Skeletal muscle tissue (tissue), 4 donors: ENCODE measurements around the gene ERCC2. TPM values are rescaled to one million over a fixed set of nuclear protein-coding genes. Genes with fewer than 3 reads are reported as not detected.

Experiments
- H3K27ac ChIP-seq: one replicate; pipeline ENCODE4 v1.7.0; 2013; ENCODE audit warnings: mild to moderate bottlenecking, low read depth, low read length, inconsistent platforms
- H3K27me3 ChIP-seq, 3 donors: one replicate each; pipeline ENCODE4 v1.7.0; 2013; ENCODE audit warnings: low read length in 3 of 3; ENCODE audit not compliant: control insufficient read depth in 3 of 3, insufficient read depth in 3 of 3
- H3K36me3 ChIP-seq, 3 donors: one replicate each; pipeline ENCODE4 v1.7.0; 2013; ENCODE audit warnings: low read length in 3 of 3; ENCODE audit not compliant: control insufficient read depth in 3 of 3, insufficient read depth in 3 of 3
- H3K4me1 ChIP-seq, 3 donors: one replicate each; pipeline ENCODE4 v1.7.0; 2013; ENCODE audit warnings: low read length in 3 of 3, mild to moderate bottlenecking in 3 of 3; ENCODE audit not compliant: control insufficient read depth in 3 of 3, insufficient read depth in 3 of 3
- H3K4me3 ChIP-seq, 3 donors: one replicate each; pipeline ENCODE4 v1.7.0; 2013; ENCODE audit warnings: low read length in 3 of 3
- H3K9ac ChIP-seq, 3 donors: one replicate each; pipeline ENCODE4 v1.7.0; 2013; ENCODE audit warnings: low read length in 3 of 3, mild to moderate bottlenecking in 3 of 3, moderate library complexity in 2 of 3, low read depth in 1 of 3
- H3K9me3 ChIP-seq, 3 donors: one replicate each; pipeline ENCODE4 v1.7.0; 2013; ENCODE audit warnings: low read length in 3 of 3; ENCODE audit not compliant: control insufficient read depth in 3 of 3
- total RNA-seq: library from RNA; depleted of rRNA; stranded (reverse); fragments of >200 nt; gene quantifications from one replicate; pipeline ENCODE4 v1.2.3, GENCODE V29; 2014
- donor health status: Osteomylitis.

The ERCC2 gene
- total RNA-seq, 1 donor from 2014 or later = 7.3 TPM

DNA sequence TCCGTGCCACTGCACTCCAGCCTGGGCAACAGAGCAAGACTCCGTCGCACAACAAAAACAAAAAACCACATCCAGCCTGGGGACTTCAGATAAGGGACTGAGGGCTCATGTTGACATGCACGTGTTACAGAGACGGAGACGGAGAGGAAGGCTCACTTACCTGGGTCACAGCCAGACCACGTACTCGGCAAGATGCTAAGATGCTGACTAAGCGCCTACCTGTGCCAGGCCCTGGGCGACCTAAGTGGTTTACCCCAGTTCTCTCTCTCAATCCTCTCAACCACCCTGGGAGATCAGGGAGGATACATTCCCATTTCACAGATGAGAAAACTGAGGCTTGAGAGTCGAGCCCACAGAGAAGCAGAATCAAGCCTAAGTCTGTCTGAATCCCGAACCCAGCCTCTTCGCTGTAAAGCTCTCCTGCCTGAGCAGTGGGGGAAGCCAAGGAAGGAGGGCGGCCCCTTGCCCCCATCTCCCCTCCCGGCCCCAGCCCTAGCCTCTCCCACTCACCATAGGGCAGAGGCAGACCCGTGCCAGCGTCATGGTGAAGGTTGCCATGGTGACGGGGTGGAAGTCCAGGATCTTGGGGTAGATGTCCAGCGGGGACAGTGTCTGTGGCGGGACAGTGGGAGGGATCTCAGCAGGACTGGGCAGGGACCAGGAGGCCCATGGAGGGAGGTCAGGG lies 13.5 kb downstream of the ERCC2 start:
- H3K36me3 ChIP-seq = peaks cover 31 to 42% (median 31%) of the 10 kb centered on the region in 3 donors
- H3K9me3 ChIP-seq = no peaks in the 10 kb centered on the region
- no peaks in the 10 kb centered on the region for H3K27me3 ChIP-seq
- H3K4me3 ChIP-seq = no peak overlapping the region
- H3K4me1 ChIP-seq = no peaks in the 10 kb centered on the region
- H3K27ac ChIP-seq = no peak overlapping the region
- H3K9ac ChIP-seq = no peak overlapping the region

DNA sequence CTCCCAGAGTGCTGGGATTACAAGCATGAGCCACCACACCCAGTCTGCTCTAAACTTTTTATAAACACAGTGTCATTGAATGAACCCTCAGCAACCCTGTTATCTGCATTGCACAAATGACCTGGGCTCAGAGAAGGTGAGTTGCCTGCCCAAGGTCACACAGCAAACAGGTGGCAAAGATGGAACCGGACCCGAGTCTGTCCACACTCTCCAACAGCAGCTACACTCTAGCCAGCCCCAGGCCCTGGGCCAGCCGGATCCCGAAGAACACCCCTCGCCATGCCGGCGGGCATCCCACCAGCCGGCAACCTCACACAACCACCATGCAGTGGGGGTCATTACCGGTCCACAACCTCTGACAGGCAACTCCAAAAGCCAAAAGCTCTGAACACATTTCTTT lies 14.5 kb downstream of the ERCC2 start:
- no peaks in the 10 kb centered on the region for H3K4me1 ChIP-seq
- no peak overlapping the region for H3K27ac ChIP-seq
- H3K36me3 ChIP-seq = peaks cover 29 to 44% (median 31%) of the 10 kb centered on the region in 3 donors
- no peak overlapping the region for H3K9ac ChIP-seq
- no peaks in the 10 kb centered on the region for H3K9me3 ChIP-seq
- no peak overlapping the region for H3K4me3 ChIP-seq
- no peaks in the 10 kb centered on the region for H3K27me3 ChIP-seq

DNA sequence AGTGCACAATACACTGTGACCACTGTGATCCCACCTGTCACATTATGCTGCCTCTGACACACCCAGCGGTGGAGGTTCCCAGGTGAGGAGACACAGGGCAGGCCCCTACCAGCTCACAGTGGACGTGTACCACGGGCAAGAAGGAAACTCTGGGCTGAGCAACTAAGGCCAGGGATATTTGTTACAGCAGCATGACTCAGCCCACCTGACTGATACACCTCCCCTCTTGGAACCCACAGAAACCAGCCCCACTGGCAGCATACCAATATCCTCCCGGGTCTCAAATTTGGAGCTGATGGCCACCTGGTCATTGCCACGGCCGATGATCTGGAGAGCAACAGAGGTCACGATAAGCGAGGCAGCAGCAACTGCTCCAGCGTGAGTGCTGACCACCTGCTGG lies 15.0 kb downstream of the ERCC2 start:
- H3K4me3 ChIP-seq = no peak overlapping the region
- no peak overlapping the region for H3K9ac ChIP-seq
- H3K9me3 ChIP-seq = no peaks in the 10 kb centered on the region
- no peak overlapping the region for H3K27ac ChIP-seq
- H3K27me3 ChIP-seq = no peaks in the 10 kb centered on the region
- H3K36me3 ChIP-seq = peaks cover 29 to 45% (median 31%) of the 10 kb centered on the region in 3 donors
- H3K4me1 ChIP-seq = no peaks in the 10 kb centered on the region

DNA sequence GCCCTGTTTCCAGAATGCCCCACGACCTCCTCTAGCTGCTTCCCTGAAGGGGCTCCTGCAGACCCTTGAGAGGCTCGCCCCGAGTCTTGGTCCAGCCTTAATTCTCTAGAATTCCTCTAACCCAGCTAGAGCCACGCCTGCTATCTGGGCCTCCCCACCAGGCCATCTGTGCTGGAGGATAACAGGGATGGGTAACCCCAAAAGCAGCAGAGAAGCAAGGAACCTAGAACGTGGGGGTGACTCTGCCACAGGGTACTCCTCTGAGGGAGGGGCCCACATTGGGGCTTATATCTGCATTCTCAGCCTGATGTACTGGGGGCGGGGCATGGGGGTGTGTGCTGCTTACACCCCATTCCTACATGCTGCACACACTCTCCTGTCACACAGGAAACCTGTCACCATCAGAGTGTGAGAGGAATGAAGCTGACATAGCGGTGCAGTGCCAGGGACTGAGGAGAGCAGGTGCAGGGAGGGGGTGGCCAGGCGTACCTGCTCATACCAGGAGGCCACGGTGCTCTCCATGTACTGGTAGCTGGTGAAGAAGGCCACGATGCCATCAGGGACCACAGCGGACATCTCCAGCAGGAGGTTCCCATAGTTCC lies 16.0 kb downstream of the ERCC2 start:
- peaks cover 29 to 43% (median 31%) of the 10 kb centered on the region in 3 donors for H3K36me3 ChIP-seq
- H3K27me3 ChIP-seq = no peaks in the 10 kb centered on the region

DNA sequence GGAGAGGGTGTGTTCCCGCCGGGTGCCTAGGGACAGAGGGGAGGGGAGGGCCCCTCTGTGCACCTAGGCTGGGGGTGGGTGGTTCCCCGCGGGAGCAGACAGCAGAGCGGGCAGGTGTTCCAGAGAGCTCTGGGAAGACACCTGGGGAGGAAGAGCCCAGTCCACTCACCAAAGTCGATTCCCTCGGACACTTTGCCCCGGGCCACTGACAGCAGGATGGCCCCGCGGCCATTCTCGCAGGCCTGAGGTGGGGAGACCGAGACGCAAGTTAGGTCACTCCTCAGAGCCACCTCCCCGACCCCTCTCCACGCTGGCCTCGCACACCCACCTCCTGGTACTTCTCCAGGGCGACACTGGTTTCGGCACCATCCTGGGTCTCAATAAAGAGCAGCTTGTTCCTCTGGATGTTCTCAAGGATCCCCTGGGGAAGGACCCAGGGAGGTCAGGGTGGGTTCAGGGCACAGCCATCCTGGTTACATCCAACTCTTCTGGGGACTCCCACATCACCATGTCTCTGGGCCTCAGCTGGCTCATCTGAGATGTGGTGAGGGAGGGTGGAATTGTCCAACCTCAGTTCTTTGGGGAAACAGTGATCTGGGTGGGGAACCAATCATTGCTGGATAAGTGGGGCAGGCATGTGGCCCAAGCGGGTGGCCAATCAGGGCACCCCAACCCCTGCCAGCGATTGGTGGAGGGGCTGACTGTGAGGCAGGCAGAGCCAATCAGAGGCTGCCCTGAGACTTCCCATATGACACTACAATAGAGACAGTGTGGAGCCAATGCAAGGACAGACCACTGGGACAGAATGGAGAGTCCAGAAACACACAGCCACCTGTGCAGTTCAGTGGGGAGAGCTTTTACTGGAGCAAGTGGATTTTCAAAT lies 17.2 kb downstream of the ERCC2 start:
- Histone ChIP-seq H3K4me1 (no peaks in the 10 kb centered on the region), H3K36me3 (peaks cover 29 to 38% (median 31%) of the 10 kb centered on the region in 3 donors), H3K27ac (no peak overlapping the region), H3K4me3 (no peak overlapping the region), H3K9ac (no peak overlapping the region), H3K27me3 (peaks cover 0 to 2% (median 2%) of the 10 kb centered on the region in 3 donors), H3K9me3 (no peaks in the 10 kb centered on the region)

More for the DNA sequence above, 16.0 kb downstream of the ERCC2 start:
- no peak overlapping the region for H3K9ac ChIP-seq
- no peaks in the 10 kb centered on the region for H3K9me3 ChIP-seq
- no peaks in the 10 kb centered on the region for H3K4me1 ChIP-seq
- H3K27ac ChIP-seq = no peak overlapping the region
- no peak overlapping the region for H3K4me3 ChIP-seq

DNA sequence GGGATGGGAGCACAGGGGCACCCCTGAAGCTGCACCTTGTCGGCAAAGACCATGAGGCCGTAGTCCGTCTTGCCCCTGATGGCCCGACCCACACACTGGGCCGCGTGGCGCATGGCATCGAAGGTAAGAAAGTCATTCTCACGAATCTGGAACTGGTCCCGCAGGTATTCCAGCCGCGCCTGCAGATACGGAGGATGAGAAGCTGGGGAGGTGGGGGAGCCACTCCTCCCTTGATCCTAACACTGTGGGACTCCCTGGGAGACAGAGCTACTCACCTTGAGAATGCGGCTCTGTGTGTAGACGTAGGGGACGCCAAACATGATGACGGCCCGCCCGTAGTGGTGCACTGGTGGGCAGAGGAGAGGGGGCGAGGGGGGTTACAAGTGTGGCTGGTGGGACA lies 17.9 kb downstream of the ERCC2 start:
- peaks cover 29 to 38% (median 31%) of the 10 kb centered on the region in 3 donors for H3K36me3 ChIP-seq
- no peak overlapping the region for H3K9ac ChIP-seq
- H3K27me3 ChIP-seq = peaks cover 6 to 9% (median 8%) of the 10 kb centered on the region in 3 donors
- H3K4me3 ChIP-seq = no peak overlapping the region
- H3K9me3 ChIP-seq = no peaks in the 10 kb centered on the region
- no peak overlapping the region for H3K27ac ChIP-seq
- H3K4me1 ChIP-seq = no peaks in the 10 kb centered on the region

DNA sequence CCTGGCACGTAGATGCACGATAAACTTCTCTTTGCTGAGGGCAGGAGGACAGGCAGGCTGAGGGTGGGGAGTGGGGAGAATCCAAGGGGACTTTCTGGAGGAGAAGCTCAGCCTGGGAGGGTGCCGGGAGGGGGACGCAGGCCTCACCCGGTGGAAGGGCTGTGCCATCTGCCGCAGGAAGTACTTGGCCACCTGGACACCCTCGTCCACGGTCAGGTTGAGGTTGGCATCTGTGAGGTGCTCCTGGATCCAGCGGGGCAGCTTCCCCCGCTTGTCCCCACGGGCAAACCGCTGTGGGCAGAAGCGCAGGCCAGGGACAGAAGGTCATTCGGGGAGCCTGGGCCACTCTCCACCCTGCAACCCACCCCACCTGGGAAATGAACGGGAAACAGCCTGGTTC lies 18.3 kb downstream of the ERCC2 start:
- Histone ChIP-seq H3K4me1 (no peaks in the 10 kb centered on the region), H3K27ac (no peak overlapping the region), H3K27me3 (peaks cover 9 to 10% (median 10%) of the 10 kb centered on the region in 3 donors), H3K36me3 (peaks cover 29 to 38% (median 31%) of the 10 kb centered on the region in 3 donors), H3K9me3 (no peaks in the 10 kb centered on the region), H3K9ac (no peak overlapping the region), H3K4me3 (no peak overlapping the region)

DNA sequence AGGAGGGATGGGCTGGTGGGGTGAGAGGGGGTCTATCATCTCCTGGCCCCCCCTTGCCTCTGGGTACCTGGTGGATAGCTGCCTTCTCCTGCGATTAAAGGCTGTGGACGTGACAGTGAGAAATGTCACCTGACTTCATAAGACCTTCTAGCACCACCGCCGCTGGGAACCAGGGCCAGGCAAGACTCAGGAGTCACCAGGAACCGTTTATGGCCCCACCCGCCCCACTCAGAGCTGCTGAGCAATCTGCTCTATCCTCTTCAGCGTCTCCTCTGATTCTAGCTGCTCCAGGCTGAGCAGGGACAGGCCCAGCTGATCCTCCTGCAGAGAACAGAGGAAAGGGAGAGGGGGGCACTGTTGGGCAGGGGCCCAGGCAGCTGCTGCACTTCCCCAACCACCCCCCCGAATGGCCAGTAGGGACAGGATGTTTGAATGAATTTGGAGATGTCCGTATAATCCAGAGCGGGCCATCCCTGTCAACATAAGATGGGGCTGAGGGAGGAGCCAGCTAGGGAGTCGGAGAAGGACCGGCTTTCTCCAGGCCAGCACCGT lies 18.9 kb downstream of the ERCC2 start:
- no peak overlapping the region for H3K9ac ChIP-seq
- no peak overlapping the region for H3K27ac ChIP-seq
- H3K4me3 ChIP-seq = no peak overlapping the region
- peaks cover 25 to 35% (median 31%) of the 10 kb centered on the region in 3 donors for H3K36me3 ChIP-seq
- H3K9me3 ChIP-seq = no peaks in the 10 kb centered on the region
- H3K4me1 ChIP-seq = peaks cover 0 to under 1% (median 0%) of the 10 kb centered on the region in 3 donors
- peaks cover 9 to 14% (median 14%) of the 10 kb centered on the region in 3 donors for H3K27me3 ChIP-seq

DNA sequence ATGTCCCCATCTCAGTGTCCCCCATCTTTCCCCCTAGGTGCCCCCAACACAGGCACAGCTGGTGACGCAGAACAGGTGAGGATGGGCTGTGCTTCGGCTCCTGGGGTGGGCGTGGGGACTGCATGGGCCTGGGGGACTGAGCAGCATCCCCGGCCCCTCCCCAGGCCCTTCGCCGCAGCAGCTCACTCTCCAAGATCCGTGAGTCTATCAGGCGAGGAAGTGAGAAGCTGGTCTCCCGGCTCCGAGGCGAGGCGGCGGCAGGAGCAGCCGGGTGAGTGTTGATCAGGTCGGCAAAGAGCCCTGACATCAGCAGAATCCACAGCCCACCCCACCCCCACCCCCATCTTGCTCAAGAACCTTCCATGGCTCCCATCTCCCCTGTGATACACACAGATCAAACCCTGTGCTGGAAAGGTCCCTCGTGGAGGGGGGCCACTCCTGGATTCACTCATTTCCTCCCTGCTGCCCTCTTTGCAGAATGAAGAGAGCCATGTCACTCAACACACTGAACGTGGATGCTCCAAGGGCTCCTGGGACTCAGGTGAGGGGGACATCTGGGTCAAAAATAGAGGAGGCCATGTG lies 19.8 kb downstream of the ERCC2 start:
- peaks cover 23 to 31% (median 31%) of the 10 kb centered on the region in 3 donors for H3K36me3 ChIP-seq
- H3K4me1 ChIP-seq = peaks cover 0 to 3% (median 0%) of the 10 kb centered on the region in 3 donors
- no peak overlapping the region for H3K27ac ChIP-seq
- H3K9ac ChIP-seq = no peak overlapping the region
- no peak overlapping the region for H3K4me3 ChIP-seq
- no peaks in the 10 kb centered on the region for H3K9me3 ChIP-seq
- H3K27me3 ChIP-seq = peaks cover 9 to 23% (median 19%) of the 10 kb centered on the region in 3 donors
